Esophagus squamous epithelium (tissue), 4 donors: Measurements from ENCODE around the gene GAS2.

Experiments
- POLR2A ChIP-seq, 4 donors: fragments of 450-650 bp; IDR thresholded peaks; one replicate each; pipeline ENCODE4 v1.6.1; 2017; ENCODE audit warnings: antibody characterized with exemption in 4 of 4, mild to moderate bottlenecking in 4 of 4, moderate library complexity in 3 of 4
- TF ChIP-seq, protein P1 (sequence below), 6 experiments: fragments of 450-650 bp in 4 of 6; fragments of 200-600 bp in 2 of 6; sonication (generic) in 2 of 6; IDR thresholded peaks; one replicate each; pipeline ENCODE4 v1.5.1; 2016 to 2019; ENCODE audit warnings: antibody characterized with exemption in 6 of 6, mild to moderate bottlenecking in 4 of 6, moderate library complexity in 4 of 6

DNA sequence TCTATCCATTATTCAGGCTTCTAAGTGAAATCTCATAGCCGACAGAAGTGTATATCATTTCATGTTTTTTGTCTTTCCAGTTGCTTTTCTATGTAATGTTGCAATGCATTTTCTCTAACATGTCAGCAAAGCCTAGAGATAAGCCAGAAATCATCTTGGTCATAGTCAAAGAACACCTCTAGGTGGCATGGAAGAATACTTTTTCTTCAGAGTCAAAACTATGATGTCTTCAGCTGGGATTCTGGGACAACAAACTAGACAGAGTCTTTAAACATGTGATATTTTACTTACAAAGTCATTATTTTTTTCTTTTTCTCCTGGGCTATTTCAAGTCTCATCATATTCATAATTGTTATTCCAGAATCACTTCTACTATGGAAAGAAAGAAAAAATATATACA, 4.4 kb downstream of the GAS2 start:
- TF ChIP-seq POLR2A (IDR thresholded peaks at IDR 0.05), result no peak
- TF ChIP-seq, protein P1, sequence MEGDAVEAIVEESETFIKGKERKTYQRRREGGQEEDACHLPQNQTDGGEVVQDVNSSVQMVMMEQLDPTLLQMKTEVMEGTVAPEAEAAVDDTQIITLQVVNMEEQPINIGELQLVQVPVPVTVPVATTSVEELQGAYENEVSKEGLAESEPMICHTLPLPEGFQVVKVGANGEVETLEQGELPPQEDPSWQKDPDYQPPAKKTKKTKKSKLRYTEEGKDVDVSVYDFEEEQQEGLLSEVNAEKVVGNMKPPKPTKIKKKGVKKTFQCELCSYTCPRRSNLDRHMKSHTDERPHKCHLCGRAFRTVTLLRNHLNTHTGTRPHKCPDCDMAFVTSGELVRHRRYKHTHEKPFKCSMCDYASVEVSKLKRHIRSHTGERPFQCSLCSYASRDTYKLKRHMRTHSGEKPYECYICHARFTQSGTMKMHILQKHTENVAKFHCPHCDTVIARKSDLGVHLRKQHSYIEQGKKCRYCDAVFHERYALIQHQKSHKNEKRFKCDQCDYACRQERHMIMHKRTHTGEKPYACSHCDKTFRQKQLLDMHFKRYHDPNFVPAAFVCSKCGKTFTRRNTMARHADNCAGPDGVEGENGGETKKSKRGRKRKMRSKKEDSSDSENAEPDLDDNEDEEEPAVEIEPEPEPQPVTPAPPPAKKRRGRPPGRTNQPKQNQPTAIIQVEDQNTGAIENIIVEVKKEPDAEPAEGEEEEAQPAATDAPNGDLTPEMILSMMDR (IDR thresholded peaks at IDR 0.05), result peak in 3 of 6 experiments; percentile 27 to 58 (median 33)
